Stimulated activated effector memory CD8-positive, alpha-beta T cell treated with anti-CD3 and anti-CD28 coated beads, Interleukin-12 subunit alpha, Interleukin-12 subunit beta, amount 100 ng/mL, for 72 hours (primary cell): ENCODE data around the gene MAN1C1.

Experiments
- ATAC-seq: fragments of 150-1000 bp; cut with Tn5 transposase; 2 replicates; pipeline ENCODE4 v1.10.0; 2021
- DNase-seq, 2 donors: peaks; one replicate each; pipeline ENCODE4 v3.0.0; 2021 to 2022; ENCODE audit warnings: low spot score in 2 of 2
- H3K27ac Mint-ChIP-seq: one replicate; pipeline ENCODE4 v1.8.0; 2022; ENCODE audit warnings: mild to moderate bottlenecking, mixed read lengths
- H3K36me3 Mint-ChIP-seq: one replicate; pipeline ENCODE4 v1.8.0; 2022; ENCODE audit warnings: mild to moderate bottlenecking, mixed read lengths
- H3K4me1 Mint-ChIP-seq: one replicate; pipeline ENCODE4 v1.8.0; 2022; ENCODE audit warnings: mixed read lengths
- H3K4me3 Mint-ChIP-seq: one replicate; pipeline ENCODE4 v1.8.0; 2022; ENCODE audit warnings: mild to moderate bottlenecking, mixed read lengths
- H3K9me3 Mint-ChIP-seq: one replicate; pipeline ENCODE4 v1.8.0; 2022; ENCODE audit warnings: mixed read lengths

Gene MAN1C1

GRCh38 chr1:25800703-25801377 lies 184.2 kb downstream of the MAN1C1 start:
- Mint-ChIP-seq H3K4me1 (peaks cover 59% of the 10 kb centered on the region), H3K36me3 (no peaks in the 10 kb centered on the region), H3K9me3 (no peaks in the 10 kb centered on the region), H3K4me3 (peak overlapping the region; percentile 65), H3K27ac (peak overlapping the region; percentile 17)
- no peak for DNase-seq
- no peak for ATAC-seq

- Mint-ChIP-seq H3K9me3 (no peaks in the 10 kb centered on the region), H3K4me1 (peaks cover 43% of the 10 kb centered on the region), H3K36me3 (no peaks in the 10 kb centered on the region), H3K27ac (no peak overlapping the region), H3K4me3 (no peak overlapping the region)
- DNase-seq = no peak
- ATAC-seq = no peak
Measured at GRCh38 chr1:25802915-25803314, 186.3 kb downstream of the MAN1C1 start.

- no peak overlapping the region for H3K27ac Mint-ChIP-seq
- no peak overlapping the region for H3K4me3 Mint-ChIP-seq
- DNase-seq (no peak), ATAC-seq (no peak)
- no peaks in the 10 kb centered on the region for H3K9me3 Mint-ChIP-seq
- peaks cover 38% of the 10 kb centered on the region for H3K4me1 Mint-ChIP-seq
- no peaks in the 10 kb centered on the region for H3K36me3 Mint-ChIP-seq
Measured at GRCh38 chr1:25803368-25803767, 186.8 kb downstream of the MAN1C1 start.

GRCh38 chr1:25804244-25804963 lies 187.8 kb downstream of the MAN1C1 start:
- peak overlapping the region; percentile 64 for H3K27ac Mint-ChIP-seq
- H3K4me3 Mint-ChIP-seq = peak overlapping the region; percentile 18
- H3K4me1 Mint-ChIP-seq = peaks cover 37% of the 10 kb centered on the region
- H3K36me3 Mint-ChIP-seq = peaks cover 5% of the 10 kb centered on the region
- H3K9me3 Mint-ChIP-seq = no peaks in the 10 kb centered on the region
- DNase-seq = no peak
- ATAC-seq = peak; percentile 75

- peaks cover 5% of the 10 kb centered on the region for H3K36me3 Mint-ChIP-seq
- H3K4me3 Mint-ChIP-seq = peak overlapping the region; percentile 18
- H3K27ac Mint-ChIP-seq = peak overlapping the region; percentile 83
- no peaks in the 10 kb centered on the region for H3K9me3 Mint-ChIP-seq
- DNase-seq = no peak
- no peak for ATAC-seq
- H3K4me1 Mint-ChIP-seq = peaks cover 45% of the 10 kb centered on the region
Measured at GRCh38 chr1:25804964-25805862, 188.6 kb downstream of the MAN1C1 start.

GRCh38 chr1:25805863-25806225 lies 189.3 kb downstream of the MAN1C1 start:
- H3K27ac Mint-ChIP-seq = peak overlapping the region; percentile 83
- no peak overlapping the region for H3K4me3 Mint-ChIP-seq
- H3K4me1 Mint-ChIP-seq = peaks cover 43% of the 10 kb centered on the region
- peaks cover 5% of the 10 kb centered on the region for H3K36me3 Mint-ChIP-seq
- no peaks in the 10 kb centered on the region for H3K9me3 Mint-ChIP-seq
- DNase-seq = no peak
- no peak for ATAC-seq

- Mint-ChIP-seq H3K4me3 (no peak overlapping the region), H3K27ac (peak overlapping the region; percentile 83), H3K36me3 (peaks cover 5% of the 10 kb centered on the region), H3K9me3 (no peaks in the 10 kb centered on the region), H3K4me1 (peaks cover 40% of the 10 kb centered on the region)
- no peak for DNase-seq
- ATAC-seq = no peak
Measured at GRCh38 chr1:25806418-25806817, 189.8 kb downstream of the MAN1C1 start.

- DNase-seq (no peak), ATAC-seq (no peak)
- Mint-ChIP-seq H3K4me3 (no peak overlapping the region), H3K27ac (no peak overlapping the region), H3K36me3 (peaks cover 5% of the 10 kb centered on the region), H3K4me1 (peaks cover 34% of the 10 kb centered on the region), H3K9me3 (no peaks in the 10 kb centered on the region)
Measured at GRCh38 chr1:25807480-25808390, 191.1 kb downstream of the MAN1C1 start.

- Mint-ChIP-seq H3K36me3 (peaks cover 5% of the 10 kb centered on the region), H3K4me1 (peaks cover 31% of the 10 kb centered on the region), H3K27ac (no peak overlapping the region), H3K4me3 (no peak overlapping the region), H3K9me3 (no peaks in the 10 kb centered on the region)
- DNase-seq = no peak
- no peak for ATAC-seq
Measured at GRCh38 chr1:25808481-25809244, 192.1 kb downstream of the MAN1C1 start.

- Mint-ChIP-seq H3K36me3 (peaks cover 5% of the 10 kb centered on the region), H3K27ac (no peak overlapping the region), H3K4me3 (no peak overlapping the region), H3K4me1 (peaks cover 26% of the 10 kb centered on the region), H3K9me3 (no peaks in the 10 kb centered on the region)
- ATAC-seq (no peak), DNase-seq (no peak)
Measured at GRCh38 chr1:25809283-25809926, 192.8 kb downstream of the MAN1C1 start.

GRCh38 chr1:25809929-25810328 lies 193.3 kb downstream of the MAN1C1 start:
- H3K36me3 Mint-ChIP-seq = peaks cover 5% of the 10 kb centered on the region
- ATAC-seq (no peak), DNase-seq (no peak)
- H3K4me3 Mint-ChIP-seq = no peak overlapping the region
- no peak overlapping the region for H3K27ac Mint-ChIP-seq
- H3K9me3 Mint-ChIP-seq = no peaks in the 10 kb centered on the region
- peaks cover 21% of the 10 kb centered on the region for H3K4me1 Mint-ChIP-seq

- H3K4me3 Mint-ChIP-seq = no peak overlapping the region
- peak; percentile 73 for ATAC-seq
- no peak overlapping the region for H3K27ac Mint-ChIP-seq
- H3K36me3 Mint-ChIP-seq = peaks cover 5% of the 10 kb centered on the region
- peak; percentile 85 to 92 for DNase-seq
- no peaks in the 10 kb centered on the region for H3K9me3 Mint-ChIP-seq
- peaks cover 17% of the 10 kb centered on the region for H3K4me1 Mint-ChIP-seq
Measured at GRCh38 chr1:25810341-25811299, 194.0 kb downstream of the MAN1C1 start.
